Transverse colon (tissue), 4 donors: Measurements from ENCODE around the gene SCYL1. TPM values are rescaled to one million over a fixed set of nuclear protein-coding genes. Genes with fewer than 3 reads are reported as not detected.

Source experiments
- DNase-seq: peaks from one replicate; pipeline ENCODE4 v3.0.0-alpha.2; 2019
- H3K27ac ChIP-seq, 4 donors: fragments of 200-600 bp; sonication (generic); 2 replicates each; pipeline ENCODE4 v1.5.1; 2016 to 2018; ENCODE audit warnings: inconsistent platforms in 4 of 4
- H3K27me3 ChIP-seq: fragments of 200-600 bp; sonication (generic); 2 replicates; pipeline ENCODE4 v1.5.1; 2017; ENCODE audit warnings: inconsistent platforms
- H3K36me3 ChIP-seq, 4 donors: fragments of 200-600 bp; sonication (generic); 2 replicates each; pipeline ENCODE4 v1.5.1; 2017 to 2019; ENCODE audit warnings: inconsistent platforms in 4 of 4
- H3K4me1 ChIP-seq, 4 donors: fragments of 200-600 bp; sonication (generic); 2 replicates each; pipeline ENCODE4 v1.5.1; 2017 to 2020; ENCODE audit warnings: inconsistent platforms in 4 of 4
- H3K4me3 ChIP-seq, 4 donors: fragments of 200-600 bp; sonication (generic); 1 replicate in 1 of 4; 2 replicates in 3 of 4; pipeline versions ENCODE4 v1.5.1 to v1.6.1; 2017 to 2019; ENCODE audit warnings: inconsistent platforms in 4 of 4
- H3K9me3 ChIP-seq, 2 donors: fragments of 200-600 bp; sonication (generic); 2 replicates each; pipeline ENCODE4 v1.5.1; 2017 to 2019; ENCODE audit warnings: inconsistent platforms in 2 of 2
- EP300 ChIP-seq: sonication (generic); formaldehyde crosslinking; IDR thresholded peaks from one replicate; pipeline ENCODE4 v1.6.1; 2017; ENCODE audit warnings: antibody characterized with exemption, low read depth
- POLR2A ChIP-seq: fragments of 450-650 bp; IDR thresholded peaks from one replicate; pipeline ENCODE4 v1.6.1; 2016; ENCODE audit warnings: antibody characterized with exemption, mild to moderate bottlenecking, moderate library complexity
- POLR2AphosphoS5 ChIP-seq, 3 donors: sonication (generic); formaldehyde crosslinking; IDR thresholded peaks; one replicate each; pipeline ENCODE4 v1.6.1; 2016; ENCODE audit warnings: antibody characterized with exemption in 3 of 3
- WGBS, 2 donors: methylation state at CpG; one replicate each; pipeline ENCODE4 v1.1.5; 2018; ENCODE audit warnings: low coverage in 1 of 2; 5-methylcytosine and 5-hydroxymethylcytosine counted together
- in situ Hi-C, 4 donors: fragments of 200-750 bp; cut with MboI; loops; one replicate each; pipeline versions ENCODE4 v1.15.0 to v1.15.1; 2017; ENCODE audit warnings: low sequenced_read_pairs in 3 of 4, low pct_ligation_motif_present in 1 of 4, low pct_unique_long_range_greater_than_20kb in 1 of 4
- intact Hi-C: fragments of 100-400 bp; cut with DNase I; formaldehyde crosslinking; loops from one replicate; pipeline ENCODE4 v1.15.1; 2023; ENCODE audit warnings: low total_unique reads
- total RNA-seq, 4 donors: library from RNA; depleted of rRNA; stranded (reverse); fragments of >200 nt; gene quantifications; one replicate each; pipeline ENCODE4 v1.1.0, GENCODE V29; 2016
- TF ChIP-seq, protein P1 (sequence below), 5 experiments: fragments of 200-600 bp in 3 of 5; fragments of 450-650 bp in 2 of 5; sonication (generic) in 3 of 5; IDR thresholded peaks; 1 replicate in 2 of 5; 2 replicates in 3 of 5; pipeline ENCODE4 v1.5.1; 2016 to 2017; ENCODE audit warnings: antibody characterized with exemption in 5 of 5, inconsistent platforms in 3 of 5, mild to moderate bottlenecking in 2 of 5, moderate library complexity in 1 of 5

SCYL1 gene
- total RNA-seq, 4 donors from 2014 or later: 41.0 to 78.4 (median 69.2) TPM

DNA sequence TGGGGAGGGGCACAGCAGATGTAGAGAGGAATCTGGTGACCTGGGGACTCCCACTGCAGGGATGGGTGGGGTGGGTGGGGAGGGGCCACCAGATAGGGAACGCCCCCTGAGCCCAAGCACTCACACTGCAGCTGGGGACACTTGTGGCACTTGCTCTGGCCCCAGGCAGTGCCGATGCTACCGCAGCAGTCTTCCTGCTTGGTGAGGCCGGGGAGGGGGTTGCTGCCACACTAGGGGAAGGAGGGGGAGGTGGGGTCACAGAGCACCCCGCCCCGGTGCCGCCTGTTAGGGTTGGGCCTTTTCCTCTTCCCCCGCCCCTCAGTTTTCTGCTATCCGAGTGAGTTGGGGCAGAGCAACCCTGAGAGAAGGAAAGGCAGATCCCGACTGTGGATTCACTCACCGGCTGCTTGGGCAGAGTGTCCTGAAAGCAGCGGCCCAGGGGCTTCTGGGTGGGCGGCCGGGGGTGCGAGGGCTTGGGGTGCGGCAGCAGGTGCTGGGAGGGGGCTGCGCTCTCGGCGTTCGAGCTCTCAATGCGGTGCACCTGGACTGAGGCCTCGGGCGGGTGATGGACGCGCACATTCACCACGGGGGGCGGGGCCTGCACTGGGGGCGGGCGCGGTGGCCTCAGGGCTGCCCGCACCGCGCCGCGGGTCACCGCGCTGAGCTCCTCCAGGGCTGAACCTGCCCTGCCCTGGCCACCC is 28.6 kb downstream of the SCYL1 start:
- Histone ChIP-seq H3K27me3 (no peaks in the 10 kb centered on the region), H3K36me3 (no peaks in the 10 kb centered on the region), H3K4me1 (peaks cover 7 to 58% (median 37%) of the 10 kb centered on the region in 4 donors), H3K9me3 (no peaks in the 10 kb centered on the region), H3K4me3 (no peak overlapping the region), H3K27ac (peak overlapping the region in 1 of 4 donors; percentile 22)
- intact Hi-C loops: no loop called here
- in situ Hi-C loops: no loop called here
- 67% methylated on average over 23 of the region's 37 CpGs; no CpG with 5 or more reads in 1 of the 2 donors for WGBS, 2 donors
- no peak for TF ChIP-seq EP300
- no peak for TF ChIP-seq POLR2A
- TF ChIP-seq, protein P1, sequence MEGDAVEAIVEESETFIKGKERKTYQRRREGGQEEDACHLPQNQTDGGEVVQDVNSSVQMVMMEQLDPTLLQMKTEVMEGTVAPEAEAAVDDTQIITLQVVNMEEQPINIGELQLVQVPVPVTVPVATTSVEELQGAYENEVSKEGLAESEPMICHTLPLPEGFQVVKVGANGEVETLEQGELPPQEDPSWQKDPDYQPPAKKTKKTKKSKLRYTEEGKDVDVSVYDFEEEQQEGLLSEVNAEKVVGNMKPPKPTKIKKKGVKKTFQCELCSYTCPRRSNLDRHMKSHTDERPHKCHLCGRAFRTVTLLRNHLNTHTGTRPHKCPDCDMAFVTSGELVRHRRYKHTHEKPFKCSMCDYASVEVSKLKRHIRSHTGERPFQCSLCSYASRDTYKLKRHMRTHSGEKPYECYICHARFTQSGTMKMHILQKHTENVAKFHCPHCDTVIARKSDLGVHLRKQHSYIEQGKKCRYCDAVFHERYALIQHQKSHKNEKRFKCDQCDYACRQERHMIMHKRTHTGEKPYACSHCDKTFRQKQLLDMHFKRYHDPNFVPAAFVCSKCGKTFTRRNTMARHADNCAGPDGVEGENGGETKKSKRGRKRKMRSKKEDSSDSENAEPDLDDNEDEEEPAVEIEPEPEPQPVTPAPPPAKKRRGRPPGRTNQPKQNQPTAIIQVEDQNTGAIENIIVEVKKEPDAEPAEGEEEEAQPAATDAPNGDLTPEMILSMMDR (IDR thresholded peaks at IDR 0.05): no peak
- no peak for TF ChIP-seq POLR2AphosphoS5 (IDR thresholded peaks at IDR 0.05)
- peak; percentile 52 for DNase-seq

DNA sequence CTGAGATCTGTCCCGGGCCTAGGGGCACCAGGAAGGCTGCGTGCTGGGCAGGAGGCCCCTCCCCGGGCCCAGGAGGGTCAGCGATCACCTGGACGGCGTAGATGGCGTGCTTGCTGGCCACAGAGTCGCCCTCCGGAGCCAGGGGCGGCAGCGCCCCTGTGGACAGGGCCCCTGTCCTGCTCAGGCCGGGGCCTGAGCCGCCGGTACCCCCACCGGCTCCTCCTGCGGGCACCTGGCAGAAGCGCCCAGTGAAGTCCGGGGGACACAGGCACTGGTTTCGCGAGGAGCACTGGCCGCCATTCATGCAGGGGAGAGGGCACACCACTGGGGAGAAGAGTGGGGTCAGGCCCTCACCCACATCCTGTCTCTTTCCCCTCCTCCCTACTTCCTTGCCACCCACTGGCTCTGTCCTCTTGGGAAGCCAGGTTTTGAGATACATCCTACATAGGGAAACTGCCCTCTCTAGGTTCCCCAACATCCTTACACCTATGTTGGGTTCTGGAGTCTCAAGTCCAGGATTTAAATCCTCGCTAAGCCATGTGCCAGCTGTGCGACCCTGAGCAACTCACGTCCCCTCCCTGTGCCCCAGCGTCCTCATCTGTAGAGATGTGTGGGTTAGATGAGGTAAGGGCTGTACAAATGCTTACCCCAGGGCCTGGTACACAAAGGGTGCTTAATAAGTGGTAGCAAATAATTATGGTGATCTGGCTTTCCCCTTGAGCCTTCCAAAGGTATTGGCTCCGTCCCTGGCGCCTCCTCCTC is 29.4 kb downstream of the SCYL1 start:
- H3K4me1 ChIP-seq: peaks cover 15 to 65% (median 45%) of the 10 kb centered on the region in 4 donors
- in situ Hi-C loops (no loop called here), intact Hi-C loops (no loop called here)
- DNase-seq: no peak
- no peaks in the 10 kb centered on the region for H3K27me3 ChIP-seq
- H3K36me3 ChIP-seq: no peaks in the 10 kb centered on the region
- no peak overlapping the region for H3K4me3 ChIP-seq
- H3K27ac ChIP-seq: peak overlapping the region in 1 of 4 donors; percentile 22
- no peaks in the 10 kb centered on the region for H3K9me3 ChIP-seq
- no peak for TF ChIP-seq POLR2A
- no peak for TF ChIP-seq EP300
- no peak for TF ChIP-seq POLR2AphosphoS5 (IDR thresholded peaks at IDR 0.05)
- TF ChIP-seq, protein P1 (IDR thresholded peaks at IDR 0.05): no peak
- WGBS, 2 donors: 77 to 79% methylated on average over 4 to 26 of the region's 27 CpGs

- peak overlapping the region in 2 of 4 donors; percentile 10 to 22 for H3K27ac ChIP-seq
- in situ Hi-C loops: no loop called here
- 96 to 100% methylated on average over 1 to 4 of the region's 4 CpGs for WGBS, 2 donors
- H3K36me3 ChIP-seq: no peaks in the 10 kb centered on the region
- H3K27me3 ChIP-seq: no peaks in the 10 kb centered on the region
- intact Hi-C loops: no loop called here
- H3K9me3 ChIP-seq: no peaks in the 10 kb centered on the region
- TF ChIP-seq, protein P1 (IDR thresholded peaks at IDR 0.05): no peak
- peaks cover 22 to 72% (median 51%) of the 10 kb centered on the region in 4 donors for H3K4me1 ChIP-seq
- H3K4me3 ChIP-seq: no peak overlapping the region
- DNase-seq: no peak
These were observed 30.1 kb downstream of the SCYL1 start for GRCh38 chr11:65554842-65555430.

DNA sequence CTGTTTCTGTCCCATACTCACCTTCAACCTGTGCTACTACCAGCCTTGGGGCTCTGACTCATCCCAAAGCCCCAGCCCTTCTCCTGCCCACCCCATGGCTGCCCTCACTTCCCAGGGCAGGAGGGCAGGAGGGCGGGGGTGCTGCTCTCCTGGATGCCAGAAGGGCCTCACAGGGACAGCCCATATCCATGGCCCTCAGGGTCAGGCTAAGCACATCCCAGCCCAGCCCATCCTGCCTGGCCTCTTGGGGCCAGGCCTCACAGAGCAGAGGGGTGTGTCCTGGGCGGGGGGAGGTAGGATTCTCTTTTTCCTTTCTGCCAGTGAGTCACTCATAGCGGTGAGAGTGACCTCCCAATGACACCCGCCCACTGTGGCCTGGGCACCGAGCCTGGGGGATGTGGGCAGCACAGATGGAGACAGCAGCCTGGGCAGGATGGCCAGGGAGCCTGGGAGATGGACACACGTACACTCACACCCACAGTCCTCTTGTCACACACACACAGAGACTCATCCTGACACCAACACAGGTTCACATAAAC is 30.9 kb downstream of the SCYL1 start:
- Histone ChIP-seq H3K36me3 (no peaks in the 10 kb centered on the region), H3K27ac (peak overlapping the region; percentile 85 to 92 (median 89)), H3K27me3 (no peaks in the 10 kb centered on the region), H3K9me3 (no peaks in the 10 kb centered on the region), H3K4me3 (no peak overlapping the region), H3K4me1 (peaks cover 30 to 81% (median 60%) of the 10 kb centered on the region in 4 donors)
- DNase-seq: no peak
- in situ Hi-C loops: no loop called here
- TF ChIP-seq, protein P1 (IDR thresholded peaks at IDR 0.05): no peak
- no peak for TF ChIP-seq EP300
- no peak for TF ChIP-seq POLR2AphosphoS5 (IDR thresholded peaks at IDR 0.05)
- TF ChIP-seq POLR2A: no peak
- 38% methylated on average over 6 of the region's 6 CpGs; no CpG with 5 or more reads in 1 of the 2 donors for WGBS, 2 donors
- intact Hi-C loops: no loop called here
